Body of pancreas (tissue), 4 donors: ENCODE data around the gene CNTNAP2. TPM values are rescaled to one million over a fixed set of nuclear protein-coding genes. Genes with fewer than 3 reads are reported as not detected.

Experiments
- ATAC-seq: fragments of 150-250 bp; one replicate; pipeline ENCODE4 v1.9.1; 2016
- DNase-seq, 4 donors: peaks; one replicate each; pipeline ENCODE4 v3.0.0-alpha.2; 2019
- H3K27ac ChIP-seq, 4 donors: fragments of 200-600 bp; sonication (generic); 1 replicate in 3 of 4; 2 replicates in 1 of 4; pipeline versions ENCODE4 v1.5.1 to v1.6.1; 2016 to 2019; ENCODE audit warnings: mild to moderate bottlenecking in 1 of 4, mixed read lengths in 1 of 4, moderate library complexity in 1 of 4
- H3K27me3 ChIP-seq, 2 donors: fragments of 200-600 bp; sonication (generic); one replicate each; pipeline ENCODE4 v1.6.0; 2016; ENCODE audit warnings: mild to moderate bottlenecking in 1 of 2
- H3K36me3 ChIP-seq, 2 donors: fragments of 200-600 bp; sonication (generic); replicated peaks in 1 of 2; 2 replicates each; pipeline ENCODE4 v1.5.1; 2016; ENCODE audit warnings: low read depth in 2 of 2; ENCODE audit not compliant: insufficient read depth in 1 of 2
- H3K4me1 ChIP-seq: fragments of 200-600 bp; sonication (generic); one replicate; pipeline ENCODE4 v1.6.0; 2016
- H3K4me3 ChIP-seq, 2 donors: fragments of 200-600 bp; sonication (generic); 1 replicate in 1 of 2; 2 replicates in 1 of 2; pipeline ENCODE4 v1.5.1; 2016 to 2019
- H3K9me3 ChIP-seq, 3 donors: fragments of 200-600 bp; sonication (generic); 1 replicate in 2 of 3; 2 replicates in 1 of 3; pipeline ENCODE4 v1.5.1; 2016
- POLR2A ChIP-seq, 3 donors: fragments of 450-650 bp; IDR thresholded peaks; one replicate each; pipeline ENCODE4 v1.6.1; 2016; ENCODE audit warnings: antibody characterized with exemption in 3 of 3, mild to moderate bottlenecking in 2 of 3
- WGBS, 2 donors: methylation state at CpG; one replicate each; pipeline ENCODE4 v1.1.5; 2017; 5-methylcytosine and 5-hydroxymethylcytosine counted together
- intact Hi-C: fragments of 100-400 bp; cut with DNase I; formaldehyde crosslinking; loops from one replicate; pipeline ENCODE4 v1.15.1; 2023
- total RNA-seq, 2 donors: library from RNA; depleted of rRNA; stranded (reverse); fragments of >200 nt; gene quantifications; one replicate each; pipeline ENCODE4 v1.1.0, GENCODE V29; 2016
- TF ChIP-seq, protein P1 (sequence below), 7 experiments: fragments of 450-650 bp in 4 of 7; fragments of 200-600 bp in 3 of 7; sonication (generic) in 3 of 7; IDR thresholded peaks; one replicate each; pipeline ENCODE4 v1.5.1; 2016 to 2019; ENCODE audit warnings: antibody characterized with exemption in 7 of 7

The CNTNAP2 gene
- total RNA-seq, 2 donors from 2014 or later = 1.0 TPM; not detected in 1

DNA sequence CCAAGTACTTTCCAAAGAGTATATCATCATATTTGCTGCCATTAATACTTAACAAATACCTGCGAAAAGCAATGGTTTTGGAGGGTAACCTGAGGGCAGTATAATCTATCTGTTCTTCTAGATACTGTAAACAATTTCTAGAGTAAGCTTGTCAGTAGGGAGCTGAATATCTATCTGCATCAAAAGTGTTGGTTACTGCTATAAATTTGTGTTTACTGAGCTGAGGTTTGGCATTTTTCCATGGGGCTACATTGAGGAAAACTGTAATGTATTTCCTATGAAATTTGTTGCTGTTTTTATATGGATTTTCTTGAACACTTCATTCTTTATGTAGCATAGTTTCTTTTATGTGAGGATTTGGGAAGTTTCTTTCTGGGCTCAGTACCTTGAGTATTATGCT lies 913.4 kb downstream of the CNTNAP2 start:
- H3K36me3 ChIP-seq = no peaks in the 10 kb centered on the region
- no peaks in the 10 kb centered on the region for H3K9me3 ChIP-seq
- DNase-seq (no peak), ATAC-seq (no peak)
- no peaks in the 10 kb centered on the region for H3K4me1 ChIP-seq
- H3K27ac ChIP-seq = no peak overlapping the region
- TF ChIP-seq POLR2A (IDR thresholded peaks at IDR 0.05) = no peak
- TF ChIP-seq, protein P1, sequence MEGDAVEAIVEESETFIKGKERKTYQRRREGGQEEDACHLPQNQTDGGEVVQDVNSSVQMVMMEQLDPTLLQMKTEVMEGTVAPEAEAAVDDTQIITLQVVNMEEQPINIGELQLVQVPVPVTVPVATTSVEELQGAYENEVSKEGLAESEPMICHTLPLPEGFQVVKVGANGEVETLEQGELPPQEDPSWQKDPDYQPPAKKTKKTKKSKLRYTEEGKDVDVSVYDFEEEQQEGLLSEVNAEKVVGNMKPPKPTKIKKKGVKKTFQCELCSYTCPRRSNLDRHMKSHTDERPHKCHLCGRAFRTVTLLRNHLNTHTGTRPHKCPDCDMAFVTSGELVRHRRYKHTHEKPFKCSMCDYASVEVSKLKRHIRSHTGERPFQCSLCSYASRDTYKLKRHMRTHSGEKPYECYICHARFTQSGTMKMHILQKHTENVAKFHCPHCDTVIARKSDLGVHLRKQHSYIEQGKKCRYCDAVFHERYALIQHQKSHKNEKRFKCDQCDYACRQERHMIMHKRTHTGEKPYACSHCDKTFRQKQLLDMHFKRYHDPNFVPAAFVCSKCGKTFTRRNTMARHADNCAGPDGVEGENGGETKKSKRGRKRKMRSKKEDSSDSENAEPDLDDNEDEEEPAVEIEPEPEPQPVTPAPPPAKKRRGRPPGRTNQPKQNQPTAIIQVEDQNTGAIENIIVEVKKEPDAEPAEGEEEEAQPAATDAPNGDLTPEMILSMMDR (IDR thresholded peaks at IDR 0.05) = no peak
- intact Hi-C loops = no loop called here
- H3K4me3 ChIP-seq = no peak overlapping the region
- no peaks in the 10 kb centered on the region for H3K27me3 ChIP-seq
- 83 to 94% methylated on average over 1 of the region's 1 CpG for WGBS, 2 donors

DNA sequence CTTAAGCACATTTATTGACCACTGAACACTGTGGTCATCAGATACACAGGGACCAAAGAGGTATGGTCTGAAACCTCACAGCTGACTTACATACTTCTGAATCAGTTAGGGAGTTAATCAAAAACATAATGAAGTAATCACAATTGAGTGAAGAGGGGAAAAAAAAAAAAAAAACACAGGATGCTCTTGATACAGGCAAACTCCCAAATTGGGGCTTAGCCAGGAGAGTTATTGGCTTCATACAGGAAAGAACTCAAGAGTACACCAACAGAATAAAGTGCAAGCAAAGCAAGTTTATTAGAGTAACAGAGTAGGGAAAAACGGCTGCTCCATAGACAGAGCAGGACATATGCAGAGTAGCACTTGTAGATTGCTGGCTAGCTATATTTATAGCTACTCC lies 917.0 kb downstream of the CNTNAP2 start:
- H3K36me3 ChIP-seq = no peaks in the 10 kb centered on the region
- H3K9me3 ChIP-seq = no peaks in the 10 kb centered on the region
- WGBS, 2 donors = 85 to 91% methylated on average over 1 of the region's 1 CpG
- no peak overlapping the region for H3K27ac ChIP-seq
- ATAC-seq = no peak
- DNase-seq = no peak
- intact Hi-C loops = no loop called here
- H3K4me3 ChIP-seq = no peak overlapping the region
- no peak for TF ChIP-seq POLR2A (IDR thresholded peaks at IDR 0.05)
- TF ChIP-seq, protein P1 (IDR thresholded peaks at IDR 0.05) = no peak
- H3K27me3 ChIP-seq = no peaks in the 10 kb centered on the region
- H3K4me1 ChIP-seq = no peaks in the 10 kb centered on the region

DNA sequence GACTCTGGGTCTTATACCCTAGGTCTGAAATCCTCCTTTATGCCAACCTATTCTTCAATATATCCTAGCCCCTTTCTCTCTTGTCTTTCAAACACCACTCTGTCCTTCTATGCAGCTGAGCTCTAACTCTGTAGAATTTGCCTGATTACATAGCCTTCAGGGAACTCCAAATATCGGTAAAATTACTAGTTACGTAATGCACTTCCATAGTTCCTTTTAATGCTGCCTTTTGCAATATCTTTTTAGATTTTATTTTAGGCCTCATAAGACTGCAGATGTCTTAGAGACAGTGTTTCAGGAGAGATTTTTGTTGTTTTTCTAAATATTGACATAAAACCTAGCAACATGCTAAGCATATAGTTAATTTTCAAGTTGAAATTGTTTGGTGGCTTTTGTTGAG lies 924.8 kb downstream of the CNTNAP2 start:
- H3K4me3 ChIP-seq = no peak overlapping the region
- H3K9me3 ChIP-seq = no peaks in the 10 kb centered on the region
- no peaks in the 10 kb centered on the region for H3K4me1 ChIP-seq
- intact Hi-C loops = no loop called here
- no peak overlapping the region for H3K27ac ChIP-seq
- DNase-seq (no peak), ATAC-seq (no peak)
- H3K36me3 ChIP-seq = no peaks in the 10 kb centered on the region
- H3K27me3 ChIP-seq = no peaks in the 10 kb centered on the region
- WGBS, 2 donors = 96 to 100% methylated on average over 2 of the region's 2 CpGs
- TF ChIP-seq POLR2A (IDR thresholded peaks at IDR 0.05) = no peak

DNA sequence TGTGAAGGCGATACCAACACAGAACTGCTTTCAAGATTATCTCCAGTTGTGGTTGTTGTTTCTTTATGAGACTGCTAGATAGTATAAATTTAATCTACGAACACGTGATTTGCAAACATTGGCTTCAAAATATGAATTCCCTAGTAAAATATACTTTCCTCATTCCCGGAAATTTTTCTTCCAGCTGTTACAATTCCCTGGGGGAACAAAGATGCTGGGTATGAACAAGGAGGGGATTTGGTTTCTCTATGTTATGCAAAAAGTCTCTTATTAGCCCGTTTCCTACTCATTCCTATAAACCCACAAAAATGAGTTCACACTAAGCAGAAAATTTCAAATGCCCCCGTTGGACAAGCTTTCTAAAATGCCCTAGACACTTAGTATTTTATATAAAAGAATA lies 928.3 kb downstream of the CNTNAP2 start:
- DNase-seq (no peak), ATAC-seq (no peak)
- no peaks in the 10 kb centered on the region for H3K4me1 ChIP-seq
- H3K27me3 ChIP-seq = no peaks in the 10 kb centered on the region
- H3K9me3 ChIP-seq = no peaks in the 10 kb centered on the region
- no peak overlapping the region for H3K4me3 ChIP-seq
- intact Hi-C loops = no loop called here
- no peaks in the 10 kb centered on the region for H3K36me3 ChIP-seq
- H3K27ac ChIP-seq = no peak overlapping the region
- WGBS, 2 donors = 52 to 58% methylated on average over 6 of the region's 6 CpGs
- TF ChIP-seq POLR2A (IDR thresholded peaks at IDR 0.05) = no peak
- TF ChIP-seq, protein P1 (IDR thresholded peaks at IDR 0.05) = no peak

DNA sequence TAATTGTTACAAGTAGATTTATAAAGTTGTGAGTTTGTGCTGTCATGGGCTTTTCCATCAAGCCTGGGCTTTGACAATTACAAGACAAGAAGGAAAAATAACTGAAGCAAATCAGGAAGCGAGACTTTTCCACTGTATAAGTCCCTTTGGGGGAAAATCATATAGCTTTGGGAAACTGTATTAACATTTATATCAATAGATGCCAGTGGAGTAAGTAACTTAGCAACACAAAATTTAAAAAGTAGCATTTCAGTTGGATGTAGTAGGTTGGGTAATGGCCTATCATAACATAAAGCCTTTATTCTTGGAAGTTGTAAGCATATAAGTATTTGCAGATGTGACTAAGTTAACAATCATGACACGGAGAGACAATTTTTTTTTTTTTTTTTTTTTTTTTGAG lies 931.1 kb downstream of the CNTNAP2 start:
- TF ChIP-seq, protein P1 (IDR thresholded peaks at IDR 0.05) = no peak
- TF ChIP-seq POLR2A (IDR thresholded peaks at IDR 0.05) = no peak
- H3K4me3 ChIP-seq = no peak overlapping the region
- intact Hi-C loops = no loop called here
- no peak overlapping the region for H3K27ac ChIP-seq
- ATAC-seq (no peak), DNase-seq (no peak)
- no peaks in the 10 kb centered on the region for H3K9me3 ChIP-seq
- H3K36me3 ChIP-seq = no peaks in the 10 kb centered on the region
- H3K4me1 ChIP-seq = no peaks in the 10 kb centered on the region
- WGBS, 2 donors = 81 to 87% methylated on average over 2 of the region's 2 CpGs
- no peaks in the 10 kb centered on the region for H3K27me3 ChIP-seq
